ENCODE measurements around the gene VMAC. TPM values are rescaled to one million over a fixed set of nuclear protein-coding genes. Genes with fewer than 3 reads are reported as not detected.

VMAC gene
- total RNA-seq, 2 donors from 2014 or later = 24.6 TPM

DNA sequence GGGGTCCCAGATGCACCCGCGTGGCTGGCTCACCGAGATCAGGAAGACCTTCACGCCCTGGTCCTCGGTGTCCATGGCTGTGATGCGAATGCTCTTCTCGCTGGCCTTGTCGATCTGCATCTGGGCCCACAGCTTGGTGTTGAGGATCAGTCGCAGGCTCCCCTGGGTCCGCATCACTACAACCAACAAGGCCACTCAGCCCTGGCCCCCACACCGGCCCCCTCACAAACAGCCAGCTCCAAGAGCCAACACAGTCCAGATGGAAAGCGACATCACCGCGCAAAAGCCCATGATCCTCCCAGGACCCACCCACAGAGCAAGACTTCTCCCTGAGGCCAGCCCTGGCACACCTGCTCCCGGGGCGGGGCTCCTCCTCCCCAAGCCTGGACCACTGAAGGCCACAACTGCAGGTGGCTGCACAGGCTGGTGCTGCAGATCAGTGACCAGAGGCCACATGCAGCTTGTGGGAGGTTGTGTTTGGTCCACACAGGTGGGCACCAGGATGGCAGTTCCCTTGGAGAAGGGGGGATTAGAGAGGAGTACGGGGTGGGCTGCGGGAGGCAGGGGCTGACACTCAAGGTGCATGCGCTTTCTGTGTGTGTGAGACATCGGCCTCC, 13.9 kb downstream of the VMAC start:
- H3K36me3 Mint-ChIP-seq (ENCODE audit: low read depth) = peaks cover 3% of the 10 kb centered on the region
- DNase-seq (no peak), ATAC-seq (no peak)
- H3K9me3 ChIP-seq (ENCODE audit: control insufficient read depth, low read length, poor library complexity, severe bottlenecking) = no peaks in the 10 kb centered on the region
- no peaks in the 10 kb centered on the region for H3K4me1 Mint-ChIP-seq
- H3K27me3 Mint-ChIP-seq = no peaks in the 10 kb centered on the region
- no peak overlapping the region for H3K4me3 Mint-ChIP-seq
- H3K27ac Mint-ChIP-seq = peak overlapping the region; percentile 24

DNA sequence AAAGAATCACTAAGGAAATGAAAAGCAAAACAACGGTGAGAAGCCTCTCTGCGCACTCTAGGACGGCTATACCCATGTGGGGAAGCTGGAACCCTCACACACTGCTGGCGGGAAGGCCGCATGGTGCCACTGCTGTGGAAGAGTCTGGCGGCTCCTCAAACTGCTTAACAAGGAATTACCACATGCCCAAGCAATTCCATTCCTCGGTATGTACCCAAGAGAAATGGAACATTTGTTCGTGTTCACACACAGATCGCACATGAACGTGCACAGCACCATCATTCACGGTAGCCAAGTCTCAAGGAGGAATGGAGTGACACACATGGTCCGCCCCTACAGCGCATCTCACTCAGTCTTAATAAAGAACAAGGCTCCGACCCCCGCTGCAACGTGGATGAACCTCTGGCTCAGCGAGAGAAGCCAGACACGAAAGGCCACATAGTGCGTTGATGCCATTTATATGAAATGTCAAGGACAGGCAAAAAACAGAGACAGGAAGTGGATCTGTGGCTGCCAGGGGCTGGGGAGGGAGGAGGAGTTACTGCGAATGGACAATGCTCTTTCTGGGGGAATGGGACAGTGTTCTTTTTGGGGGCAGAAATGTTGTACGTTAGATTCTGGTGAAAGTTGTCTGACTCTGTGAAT, 17.0 kb downstream of the VMAC start:
- Mint-ChIP-seq H3K27me3 (no peaks in the 10 kb centered on the region), H3K4me1 (no peaks in the 10 kb centered on the region), H3K27ac (peak overlapping the region; percentile 37), H3K4me3 (no peak overlapping the region), H3K36me3 (ENCODE audit: low read depth) (peaks cover 3% of the 10 kb centered on the region)
- DNase-seq (no peak), ATAC-seq (no peak)
- H3K9me3 ChIP-seq (ENCODE audit: control insufficient read depth, low read length, poor library complexity, severe bottlenecking) = no peaks in the 10 kb centered on the region

GRCh38 chr19:5922161-5922545, 17.5 kb downstream of the VMAC start:
- H3K9me3 ChIP-seq (ENCODE audit: control insufficient read depth, low read length, poor library complexity, severe bottlenecking) = no peaks in the 10 kb centered on the region
- DNase-seq = no peak
- ATAC-seq = no peak
- peak overlapping the region; percentile 37 for H3K27ac Mint-ChIP-seq
- no peaks in the 10 kb centered on the region for H3K27me3 Mint-ChIP-seq
- H3K36me3 Mint-ChIP-seq (ENCODE audit: low read depth) = peaks cover 3% of the 10 kb centered on the region
- H3K4me1 Mint-ChIP-seq = no peaks in the 10 kb centered on the region
- H3K4me3 Mint-ChIP-seq = no peak overlapping the region

DNA sequence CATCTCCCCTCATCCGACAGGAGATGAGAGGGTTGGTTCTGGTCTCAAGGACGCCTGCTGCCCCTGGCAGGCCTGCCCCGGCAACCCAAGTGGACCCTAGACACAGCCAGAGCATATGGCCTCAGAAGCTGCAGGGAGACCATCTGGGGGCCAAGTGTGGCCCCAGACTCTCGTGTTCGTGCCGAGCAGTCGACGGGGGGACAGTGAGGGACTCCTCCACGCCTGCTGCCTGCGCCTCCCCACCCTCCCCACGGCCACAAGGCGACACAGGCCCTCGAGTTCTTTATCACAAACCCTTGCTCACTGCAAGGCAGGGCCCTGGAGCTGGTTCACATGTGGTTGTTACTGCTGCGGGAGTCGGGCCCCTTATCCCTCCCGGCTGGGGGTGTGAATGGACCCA, 18.7 kb downstream of the VMAC start:
- Mint-ChIP-seq H3K4me3 (no peak overlapping the region), H3K36me3 (ENCODE audit: low read depth) (peaks cover 7% of the 10 kb centered on the region), H3K27me3 (no peaks in the 10 kb centered on the region), H3K4me1 (no peaks in the 10 kb centered on the region), H3K27ac (no peak overlapping the region)
- no peak for ATAC-seq
- no peak for DNase-seq
- H3K9me3 ChIP-seq (ENCODE audit: control insufficient read depth, low read length, poor library complexity, severe bottlenecking) = no peaks in the 10 kb centered on the region

DNA sequence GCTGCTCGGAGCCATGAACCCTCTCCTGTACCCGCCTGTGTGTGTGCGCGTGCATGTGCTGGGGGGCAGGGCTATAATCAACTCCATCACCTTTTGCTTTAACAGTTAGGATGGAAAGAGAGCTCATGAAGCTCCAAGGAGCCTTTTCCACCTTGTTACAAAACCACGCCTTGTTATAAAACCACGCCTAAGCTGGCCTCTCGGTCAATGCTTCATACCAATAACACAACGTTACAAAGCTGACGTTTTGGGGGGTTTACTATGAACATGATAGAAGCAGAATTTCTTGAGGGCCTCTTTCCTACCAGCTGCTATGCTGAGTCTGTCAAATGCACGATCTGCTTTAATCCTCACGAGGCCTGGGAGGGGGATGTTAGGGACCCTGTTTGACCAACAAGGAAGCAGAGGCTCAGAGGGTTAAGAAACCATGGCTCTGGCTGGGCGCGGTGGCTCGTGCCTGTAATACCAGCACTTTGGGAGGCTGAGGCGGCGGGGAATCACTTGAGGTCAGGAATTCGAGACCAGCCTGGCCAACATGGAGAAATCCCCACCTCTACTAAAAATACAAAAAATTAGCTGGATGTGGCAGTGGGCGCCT, 21.3 kb downstream of the VMAC start:
- ATAC-seq (no peak), DNase-seq (no peak)
- Mint-ChIP-seq H3K27me3 (no peaks in the 10 kb centered on the region), H3K4me3 (no peak overlapping the region), H3K4me1 (no peaks in the 10 kb centered on the region), H3K27ac (no peak overlapping the region), H3K36me3 (ENCODE audit: low read depth) (peaks cover 7% of the 10 kb centered on the region)
- no peaks in the 10 kb centered on the region for H3K9me3 ChIP-seq (ENCODE audit: control insufficient read depth, low read length, poor library complexity, severe bottlenecking)

DNA sequence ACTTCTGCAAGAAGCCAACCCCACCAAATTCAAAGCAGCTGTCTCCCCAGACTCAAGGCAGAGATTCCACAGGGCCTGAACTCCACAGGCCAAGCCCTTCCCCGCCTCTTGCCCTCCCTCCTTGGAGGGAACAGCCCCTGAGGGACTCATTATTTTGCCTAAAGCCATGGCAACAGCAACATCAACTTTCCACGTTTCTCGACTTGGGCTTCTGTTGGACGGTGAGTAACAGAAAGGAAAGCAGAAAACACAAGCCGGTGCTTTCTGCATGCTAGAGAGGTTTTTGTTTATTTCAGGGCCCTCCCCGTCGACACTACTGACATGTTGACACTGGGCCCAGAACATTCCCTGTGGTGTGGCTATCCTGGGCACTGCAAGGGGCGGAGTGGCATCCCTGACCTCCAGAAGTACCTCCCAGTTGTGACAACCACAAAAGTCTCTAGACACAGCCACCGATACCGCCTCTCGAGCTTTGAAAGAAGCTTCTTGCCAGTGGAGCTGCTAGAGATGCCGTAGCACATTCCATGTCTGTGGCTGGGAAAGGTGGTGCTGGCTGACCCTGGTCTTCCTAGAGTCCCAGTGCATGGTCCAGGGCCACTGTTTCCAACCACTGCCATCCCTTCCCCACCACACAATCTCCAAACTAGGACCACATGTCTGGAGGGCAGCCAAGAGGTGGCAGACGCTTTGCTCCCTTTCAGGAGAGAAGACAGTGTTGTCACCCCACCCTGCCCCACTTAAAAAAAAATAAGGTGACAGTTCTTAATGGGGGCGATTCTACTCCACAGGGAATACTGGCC, 22.2 kb downstream of the VMAC start:
- no peaks in the 10 kb centered on the region for H3K27me3 Mint-ChIP-seq
- no peak overlapping the region for H3K27ac Mint-ChIP-seq
- no peaks in the 10 kb centered on the region for H3K4me1 Mint-ChIP-seq
- no peaks in the 10 kb centered on the region for H3K9me3 ChIP-seq (ENCODE audit: control insufficient read depth, low read length, poor library complexity, severe bottlenecking)
- ATAC-seq = no peak
- peaks cover 7% of the 10 kb centered on the region for H3K36me3 Mint-ChIP-seq (ENCODE audit: low read depth)
- DNase-seq = no peak
- no peak overlapping the region for H3K4me3 Mint-ChIP-seq

- Mint-ChIP-seq H3K27ac (no peak overlapping the region), H3K4me3 (no peak overlapping the region), H3K36me3 (ENCODE audit: low read depth) (peaks cover 7% of the 10 kb centered on the region), H3K4me1 (no peaks in the 10 kb centered on the region), H3K27me3 (no peaks in the 10 kb centered on the region)
- ATAC-seq (no peak), DNase-seq (no peak)
- H3K9me3 ChIP-seq (ENCODE audit: control insufficient read depth, low read length, poor library complexity, severe bottlenecking) = no peaks in the 10 kb centered on the region
Observed at GRCh38 chr19:5927441-5927821, 22.8 kb downstream of the VMAC start.

DNA sequence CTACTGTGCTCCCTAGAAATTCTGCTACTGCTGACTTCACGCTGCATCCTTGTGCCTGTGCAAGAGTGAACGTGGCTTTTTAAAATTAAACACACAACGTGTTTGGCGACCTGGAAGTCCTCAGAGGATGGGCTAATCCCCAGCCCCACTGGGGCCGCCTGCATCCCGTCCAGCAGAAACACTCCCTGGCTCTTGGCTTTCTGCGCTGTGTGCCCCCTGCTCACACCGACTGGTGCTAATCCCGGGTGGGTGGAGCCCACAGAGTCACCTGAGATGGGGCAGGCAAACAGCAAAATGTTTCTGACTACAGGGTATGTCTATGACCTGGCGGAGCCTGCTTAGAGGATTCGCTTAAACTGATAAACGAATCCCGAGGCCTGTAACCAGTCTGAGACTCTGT, 24.5 kb downstream of the VMAC start:
- H3K4me1 Mint-ChIP-seq = no peaks in the 10 kb centered on the region
- no peak overlapping the region for H3K4me3 Mint-ChIP-seq
- no peak for DNase-seq
- no peaks in the 10 kb centered on the region for H3K9me3 ChIP-seq (ENCODE audit: control insufficient read depth, low read length, poor library complexity, severe bottlenecking)
- no peaks in the 10 kb centered on the region for H3K27me3 Mint-ChIP-seq
- no peak for ATAC-seq
- peaks cover 3% of the 10 kb centered on the region for H3K36me3 Mint-ChIP-seq (ENCODE audit: low read depth)
- peak overlapping the region; percentile 27 for H3K27ac Mint-ChIP-seq

DNA sequence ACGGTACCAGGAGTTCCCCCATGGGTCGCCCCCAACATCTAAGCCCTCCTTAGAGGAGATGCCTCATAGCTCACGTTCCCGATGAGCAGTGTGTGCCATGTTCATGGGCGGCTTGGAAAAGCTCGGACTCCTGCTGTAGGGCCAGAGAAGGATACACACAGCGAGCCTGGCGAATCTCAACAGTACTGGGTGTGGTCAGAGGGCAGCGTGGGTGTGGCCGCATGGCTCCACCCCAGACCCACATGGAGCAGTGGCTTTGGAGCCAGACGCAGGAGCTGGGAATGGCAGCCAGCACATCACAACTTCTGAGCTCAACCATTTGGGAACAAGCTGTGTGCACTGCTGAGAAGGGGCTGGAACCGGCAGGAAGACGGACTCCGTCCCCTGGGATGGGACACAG, 25.0 kb downstream of the VMAC start:
- ATAC-seq = no peak
- Mint-ChIP-seq H3K27ac (no peak overlapping the region), H3K4me3 (no peak overlapping the region), H3K36me3 (ENCODE audit: low read depth) (peaks cover 3% of the 10 kb centered on the region), H3K4me1 (peaks cover 2% of the 10 kb centered on the region), H3K27me3 (no peaks in the 10 kb centered on the region)
- no peak for DNase-seq
- no peaks in the 10 kb centered on the region for H3K9me3 ChIP-seq (ENCODE audit: control insufficient read depth, low read length, poor library complexity, severe bottlenecking)

DNA sequence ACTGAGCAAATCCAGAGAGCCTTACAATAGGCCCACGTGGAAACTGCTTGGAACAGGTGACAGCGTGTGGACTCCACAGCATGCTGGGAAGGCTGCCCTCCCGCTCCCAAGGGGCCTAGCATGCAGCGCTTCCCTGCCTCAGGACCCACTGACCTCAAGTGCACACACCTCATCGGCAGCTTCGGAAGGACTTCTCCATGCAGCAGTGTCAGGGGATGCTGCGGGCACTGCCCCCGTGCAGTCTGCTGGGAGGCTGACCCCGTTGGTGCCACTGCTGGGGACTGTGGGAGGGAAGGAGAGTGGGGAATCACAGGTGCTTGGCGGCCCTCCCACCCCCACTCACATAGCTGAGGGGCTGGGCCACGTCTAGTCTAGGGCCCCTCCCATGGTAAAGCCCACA, 26.6 kb downstream of the VMAC start:
- Mint-ChIP-seq H3K4me1 (peaks cover 6% of the 10 kb centered on the region), H3K27ac (no peak overlapping the region), H3K4me3 (no peak overlapping the region), H3K27me3 (no peaks in the 10 kb centered on the region), H3K36me3 (ENCODE audit: low read depth) (peaks cover 3% of the 10 kb centered on the region)
- H3K9me3 ChIP-seq (ENCODE audit: control insufficient read depth, low read length, poor library complexity, severe bottlenecking) = no peaks in the 10 kb centered on the region
- DNase-seq = no peak
- ATAC-seq = no peak

DNA sequence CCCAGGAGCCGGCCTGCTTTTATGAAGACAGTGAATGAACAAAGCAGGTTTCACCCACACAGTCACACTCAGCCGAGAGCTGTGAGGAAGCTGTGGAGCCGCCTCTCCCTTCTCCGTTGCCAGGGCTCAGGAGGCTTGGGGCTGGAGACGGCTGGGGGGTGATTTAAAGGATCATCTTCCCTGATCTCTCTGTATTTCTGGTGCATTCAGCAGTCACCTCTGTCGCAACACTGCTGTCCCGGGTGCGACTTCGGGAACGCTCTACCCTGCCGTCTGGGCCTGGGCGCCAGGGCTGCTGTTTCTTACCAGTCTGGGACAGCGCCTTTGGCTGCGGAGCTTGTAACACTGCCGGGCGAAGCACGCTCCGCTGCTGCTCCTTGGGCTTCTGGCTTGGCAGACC, 27.5 kb downstream of the VMAC start:
- H3K27ac Mint-ChIP-seq = no peak overlapping the region
- no peak for DNase-seq
- H3K4me1 Mint-ChIP-seq = peaks cover 8% of the 10 kb centered on the region
- peaks cover 3% of the 10 kb centered on the region for H3K36me3 Mint-ChIP-seq (ENCODE audit: low read depth)
- no peak for ATAC-seq
- no peak overlapping the region for H3K4me3 Mint-ChIP-seq
- H3K9me3 ChIP-seq (ENCODE audit: control insufficient read depth, low read length, poor library complexity, severe bottlenecking) = no peaks in the 10 kb centered on the region
- no peaks in the 10 kb centered on the region for H3K27me3 Mint-ChIP-seq

- Mint-ChIP-seq H3K4me1 (peaks cover 8% of the 10 kb centered on the region), H3K36me3 (ENCODE audit: low read depth) (peaks cover 5% of the 10 kb centered on the region), H3K27ac (no peak overlapping the region), H3K27me3 (no peaks in the 10 kb centered on the region), H3K4me3 (no peak overlapping the region)
- no peaks in the 10 kb centered on the region for H3K9me3 ChIP-seq (ENCODE audit: control insufficient read depth, low read length, poor library complexity, severe bottlenecking)
- ATAC-seq (no peak), DNase-seq (no peak)
Observed at GRCh38 chr19:5932609-5933262, 28.1 kb downstream of the VMAC start.

DNA sequence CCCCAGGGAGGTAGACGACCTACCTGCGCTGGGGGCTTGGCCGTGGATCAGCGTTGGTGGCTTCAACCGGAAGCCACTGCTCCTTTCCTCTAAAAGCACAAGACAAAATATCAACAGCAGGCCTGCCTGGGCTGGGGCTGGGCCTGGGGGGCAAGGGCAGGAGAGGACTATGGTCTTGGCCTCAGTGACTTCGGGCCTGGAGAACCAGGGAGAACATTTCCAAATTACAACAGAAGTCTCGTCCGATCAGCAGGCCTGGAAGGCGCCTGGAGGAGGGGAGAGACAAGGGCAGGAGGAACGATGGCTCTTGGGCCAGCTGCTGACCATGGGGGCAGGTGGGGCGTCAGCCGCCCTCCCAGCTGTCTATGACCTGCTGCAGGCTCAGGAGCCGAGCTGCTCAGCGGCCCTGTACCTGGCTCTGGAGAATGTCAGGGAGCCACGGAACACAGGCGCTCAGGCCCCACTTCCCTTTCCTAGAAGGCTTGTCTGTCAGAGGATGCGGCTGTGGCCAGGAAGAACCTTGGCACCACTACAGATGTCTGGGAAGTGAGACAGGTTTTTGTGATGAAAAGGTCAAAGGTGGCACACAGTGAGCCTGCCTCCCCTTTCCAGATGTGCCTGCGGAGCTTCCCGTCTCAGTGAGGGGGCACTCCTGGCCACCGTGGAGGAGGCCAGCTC, 28.9 kb downstream of the VMAC start:
- DNase-seq (no peak), ATAC-seq (no peak)
- H3K9me3 ChIP-seq (ENCODE audit: control insufficient read depth, low read length, poor library complexity, severe bottlenecking) = no peaks in the 10 kb centered on the region
- H3K27ac Mint-ChIP-seq = no peak overlapping the region
- H3K27me3 Mint-ChIP-seq = no peaks in the 10 kb centered on the region
- peaks cover 2% of the 10 kb centered on the region for H3K36me3 Mint-ChIP-seq (ENCODE audit: low read depth)
- peaks cover 8% of the 10 kb centered on the region for H3K4me1 Mint-ChIP-seq
- no peak overlapping the region for H3K4me3 Mint-ChIP-seq

Measured in T-helper 17 cell (primary cell).